ENCODE measurements around the gene FUT4. TPM values are rescaled to one million over a fixed set of nuclear protein-coding genes. Genes with fewer than 3 reads are reported as not detected.

FUT4 gene
- total RNA-seq, 1 donor from 2014 or later = 6.3 TPM

- Histone ChIP-seq H3K27ac (ENCODE audit: low read depth, low read length) (no peak overlapping the region), H3K27me3 (ENCODE audit: control insufficient read depth in 3 of 3, insufficient read depth in 3 of 3, low read length in 3 of 3) (peaks cover 0 to 4% (median 3%) of the 10 kb centered on the region in 3 donors), H3K9ac (ENCODE audit: low read depth in 1 of 3, low read length in 3 of 3) (no peak overlapping the region), H3K4me3 (ENCODE audit: low read length in 3 of 3) (no peak overlapping the region), H3K36me3 (ENCODE audit: control insufficient read depth in 3 of 3, insufficient read depth in 3 of 3, low read length in 3 of 3) (no peaks in the 10 kb centered on the region), H3K4me1 (ENCODE audit: control insufficient read depth in 3 of 3, insufficient read depth in 3 of 3, low read length in 3 of 3) (peaks cover 3 to 7% (median 4%) of the 10 kb centered on the region in 3 donors), H3K9me3 (ENCODE audit: control insufficient read depth in 3 of 3, low read length in 3 of 3) (no peaks in the 10 kb centered on the region)
These were observed 28.3 kb upstream of the FUT4 start for GRCh38 chr11:94515398-94515797.

- no peaks in the 10 kb centered on the region for H3K36me3 ChIP-seq (ENCODE audit: control insufficient read depth in 3 of 3, insufficient read depth in 3 of 3, low read length in 3 of 3)
- peaks cover 0 to 4% (median 3%) of the 10 kb centered on the region in 3 donors for H3K27me3 ChIP-seq (ENCODE audit: control insufficient read depth in 3 of 3, insufficient read depth in 3 of 3, low read length in 3 of 3)
- peaks cover 3 to 7% (median 4%) of the 10 kb centered on the region in 3 donors for H3K4me1 ChIP-seq (ENCODE audit: control insufficient read depth in 3 of 3, insufficient read depth in 3 of 3, low read length in 3 of 3)
- no peak overlapping the region for H3K27ac ChIP-seq (ENCODE audit: low read depth, low read length)
- H3K4me3 ChIP-seq (ENCODE audit: low read length in 3 of 3) = no peak overlapping the region
- no peak overlapping the region for H3K9ac ChIP-seq (ENCODE audit: low read depth in 1 of 3, low read length in 3 of 3)
- H3K9me3 ChIP-seq (ENCODE audit: control insufficient read depth in 3 of 3, low read length in 3 of 3) = no peaks in the 10 kb centered on the region
These were observed 27.0 kb upstream of the FUT4 start for GRCh38 chr11:94516725-94517124.

DNA sequence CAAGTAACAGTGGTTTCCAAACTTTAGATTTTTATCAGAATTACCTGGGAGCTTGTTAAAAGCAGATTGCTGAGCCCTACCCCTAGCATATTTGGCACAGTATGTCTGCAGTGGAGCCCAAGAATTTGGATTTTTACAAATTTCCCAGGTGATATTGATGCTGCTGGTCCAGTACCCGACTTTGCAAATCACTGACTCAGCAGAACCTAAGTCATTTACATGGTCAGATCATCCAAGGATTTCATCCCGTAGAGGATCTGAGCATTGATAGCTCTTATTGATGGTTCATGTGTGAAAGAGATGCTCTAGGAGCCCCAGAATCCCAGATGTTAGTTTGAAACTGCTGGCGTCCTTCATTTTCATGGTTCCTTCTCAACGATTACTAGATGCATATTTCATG lies 25.4 kb upstream of the FUT4 start:
- Histone ChIP-seq H3K27me3 (ENCODE audit: control insufficient read depth in 3 of 3, insufficient read depth in 3 of 3, low read length in 3 of 3) (no peaks in the 10 kb centered on the region), H3K4me3 (ENCODE audit: low read length in 3 of 3) (no peak overlapping the region), H3K36me3 (ENCODE audit: control insufficient read depth in 3 of 3, insufficient read depth in 3 of 3, low read length in 3 of 3) (no peaks in the 10 kb centered on the region), H3K9me3 (ENCODE audit: control insufficient read depth in 3 of 3, low read length in 3 of 3) (no peaks in the 10 kb centered on the region), H3K4me1 (ENCODE audit: control insufficient read depth in 3 of 3, insufficient read depth in 3 of 3, low read length in 3 of 3) (no peaks in the 10 kb centered on the region), H3K9ac (ENCODE audit: low read depth in 1 of 3, low read length in 3 of 3) (no peak overlapping the region), H3K27ac (ENCODE audit: low read depth, low read length) (no peak overlapping the region)

DNA sequence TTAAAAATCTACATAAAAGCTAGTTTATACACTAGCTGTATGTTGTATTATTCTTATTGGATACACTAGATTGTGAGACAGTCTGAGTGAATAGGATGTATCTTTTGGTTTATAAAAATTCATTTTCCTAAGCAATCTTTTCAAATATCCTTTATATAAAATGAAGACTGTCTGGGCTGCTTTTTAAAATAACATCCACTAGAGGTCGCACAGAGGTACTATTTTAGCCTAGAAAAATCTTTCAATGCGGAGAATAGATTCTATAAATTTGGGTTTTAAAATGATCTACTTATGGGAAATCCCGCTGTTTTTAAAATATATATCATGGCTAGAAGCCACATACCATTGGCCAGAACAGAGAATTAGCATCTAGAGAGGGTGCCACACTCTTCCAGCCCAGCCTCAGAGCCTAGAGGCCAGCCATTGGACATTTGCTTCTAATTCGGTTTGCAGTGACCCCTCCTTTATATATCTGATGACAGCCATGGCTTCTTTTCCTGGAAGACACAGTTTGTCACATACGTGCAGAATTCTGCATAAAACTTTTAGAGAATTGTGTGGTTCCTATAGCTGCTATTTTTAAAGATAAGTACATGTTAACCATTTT lies 24.1 kb upstream of the FUT4 start:
- H3K27me3 ChIP-seq (ENCODE audit: control insufficient read depth in 3 of 3, insufficient read depth in 3 of 3, low read length in 3 of 3) = no peaks in the 10 kb centered on the region
- no peaks in the 10 kb centered on the region for H3K9me3 ChIP-seq (ENCODE audit: control insufficient read depth in 3 of 3, low read length in 3 of 3)
- H3K9ac ChIP-seq (ENCODE audit: low read depth in 1 of 3, low read length in 3 of 3) = no peak overlapping the region
- H3K36me3 ChIP-seq (ENCODE audit: control insufficient read depth in 3 of 3, insufficient read depth in 3 of 3, low read length in 3 of 3) = no peaks in the 10 kb centered on the region
- no peak overlapping the region for H3K4me3 ChIP-seq (ENCODE audit: low read length in 3 of 3)
- no peaks in the 10 kb centered on the region for H3K4me1 ChIP-seq (ENCODE audit: control insufficient read depth in 3 of 3, insufficient read depth in 3 of 3, low read length in 3 of 3)
- H3K27ac ChIP-seq (ENCODE audit: low read depth, low read length) = no peak overlapping the region

DNA sequence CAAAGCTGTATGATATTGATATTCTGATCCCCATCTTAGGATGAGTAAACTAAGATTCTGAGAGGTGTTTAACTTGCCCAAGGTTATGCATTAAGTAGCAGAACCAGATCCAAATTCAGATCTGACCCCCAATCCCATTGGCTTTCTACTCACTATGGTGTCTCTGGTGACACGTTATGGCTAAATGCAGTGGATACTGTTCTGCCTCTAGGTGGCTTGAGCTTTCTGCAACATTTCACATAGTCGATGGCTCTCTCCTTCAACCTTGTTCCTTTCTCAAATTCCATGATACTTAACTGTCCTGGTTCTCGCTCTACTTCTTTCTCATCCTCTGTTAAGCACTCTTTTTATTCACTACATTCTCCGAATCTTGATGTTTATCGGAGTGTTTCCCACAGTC lies 22.0 kb upstream of the FUT4 start:
- H3K27me3 ChIP-seq (ENCODE audit: control insufficient read depth in 3 of 3, insufficient read depth in 3 of 3, low read length in 3 of 3) = no peaks in the 10 kb centered on the region

DNA sequence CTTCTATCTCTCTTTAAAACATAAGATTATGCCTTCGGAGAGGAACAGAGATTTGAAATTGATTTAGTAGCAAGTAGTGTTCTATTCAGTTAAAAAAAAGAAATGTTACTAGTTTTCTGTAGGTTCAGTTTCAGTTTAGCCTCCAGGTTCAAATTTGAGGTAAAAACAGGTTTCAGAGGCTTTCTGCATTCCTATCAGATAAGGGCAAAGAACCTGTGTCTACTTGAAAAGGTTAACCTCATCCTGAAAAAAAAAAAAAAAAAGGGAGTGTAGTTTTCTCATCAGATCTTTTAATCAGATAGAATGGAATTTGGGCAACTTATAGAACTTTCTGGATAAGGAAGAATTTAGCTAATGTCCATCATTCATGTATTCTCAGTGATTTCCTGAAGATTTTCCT lies 19.4 kb upstream of the FUT4 start:
- Histone ChIP-seq H3K4me1 (ENCODE audit: control insufficient read depth in 3 of 3, insufficient read depth in 3 of 3, low read length in 3 of 3) (no peaks in the 10 kb centered on the region), H3K4me3 (ENCODE audit: low read length in 3 of 3) (no peak overlapping the region), H3K27me3 (ENCODE audit: control insufficient read depth in 3 of 3, insufficient read depth in 3 of 3, low read length in 3 of 3) (peaks cover 0 to 2% (median 0%) of the 10 kb centered on the region in 3 donors), H3K36me3 (ENCODE audit: control insufficient read depth in 3 of 3, insufficient read depth in 3 of 3, low read length in 3 of 3) (no peaks in the 10 kb centered on the region), H3K27ac (ENCODE audit: low read depth, low read length) (no peak overlapping the region), H3K9ac (ENCODE audit: low read depth in 1 of 3, low read length in 3 of 3) (no peak overlapping the region), H3K9me3 (ENCODE audit: control insufficient read depth in 3 of 3, low read length in 3 of 3) (no peaks in the 10 kb centered on the region)

More for the DNA sequence above, 22.0 kb upstream of the FUT4 start:
- no peaks in the 10 kb centered on the region for H3K36me3 ChIP-seq (ENCODE audit: control insufficient read depth in 3 of 3, insufficient read depth in 3 of 3, low read length in 3 of 3)
- no peak overlapping the region for H3K9ac ChIP-seq (ENCODE audit: low read depth in 1 of 3, low read length in 3 of 3)
- no peak overlapping the region for H3K4me3 ChIP-seq (ENCODE audit: low read length in 3 of 3)
- no peak overlapping the region for H3K27ac ChIP-seq (ENCODE audit: low read depth, low read length)
- no peaks in the 10 kb centered on the region for H3K4me1 ChIP-seq (ENCODE audit: control insufficient read depth in 3 of 3, insufficient read depth in 3 of 3, low read length in 3 of 3)
- no peaks in the 10 kb centered on the region for H3K9me3 ChIP-seq (ENCODE audit: control insufficient read depth in 3 of 3, low read length in 3 of 3)

DNA sequence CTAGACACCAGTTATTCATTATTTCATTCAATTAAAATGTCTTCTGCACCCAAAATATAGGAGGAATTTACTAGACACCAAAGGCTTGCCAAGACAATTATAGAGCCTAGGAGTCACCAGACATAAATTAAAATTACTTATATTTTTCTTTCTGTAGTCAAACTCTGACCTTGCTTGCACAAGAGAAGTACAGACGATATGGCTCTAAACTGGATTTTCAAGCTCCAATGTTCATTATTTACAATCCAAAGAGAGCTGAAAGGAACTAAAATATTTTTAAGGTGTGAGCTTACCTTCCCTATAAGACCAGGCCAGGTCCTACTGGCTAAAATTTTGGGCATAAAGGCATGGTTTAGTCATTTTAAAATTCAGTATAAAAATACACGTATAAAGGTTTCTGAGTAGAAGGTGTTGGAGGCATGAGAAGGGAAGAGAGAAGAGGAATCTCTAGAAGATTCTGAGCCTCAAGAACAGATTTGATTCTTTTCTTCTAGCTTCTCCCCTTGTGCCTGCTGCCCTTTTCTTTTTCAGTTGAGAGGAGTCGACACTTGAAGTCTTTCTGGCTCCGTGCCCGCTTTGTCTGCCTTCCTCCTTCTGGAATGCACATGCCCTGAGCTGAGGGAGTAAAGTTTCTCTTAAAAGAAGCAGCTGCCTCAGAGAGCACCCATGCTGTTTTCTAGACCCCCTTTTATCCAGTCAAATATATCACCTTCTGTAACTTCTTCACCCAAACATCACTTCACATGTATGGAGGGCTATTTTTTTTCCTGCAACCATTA lies 18.0 kb upstream of the FUT4 start:
- H3K4me3 ChIP-seq (ENCODE audit: low read length in 3 of 3) = no peak overlapping the region
- no peaks in the 10 kb centered on the region for H3K4me1 ChIP-seq (ENCODE audit: control insufficient read depth in 3 of 3, insufficient read depth in 3 of 3, low read length in 3 of 3)
- no peak overlapping the region for H3K27ac ChIP-seq (ENCODE audit: low read depth, low read length)
- H3K27me3 ChIP-seq (ENCODE audit: control insufficient read depth in 3 of 3, insufficient read depth in 3 of 3, low read length in 3 of 3) = peaks cover 0 to 2% (median 0%) of the 10 kb centered on the region in 3 donors
- H3K9me3 ChIP-seq (ENCODE audit: control insufficient read depth in 3 of 3, low read length in 3 of 3) = no peaks in the 10 kb centered on the region
- H3K9ac ChIP-seq (ENCODE audit: low read depth in 1 of 3, low read length in 3 of 3) = no peak overlapping the region
- no peaks in the 10 kb centered on the region for H3K36me3 ChIP-seq (ENCODE audit: control insufficient read depth in 3 of 3, insufficient read depth in 3 of 3, low read length in 3 of 3)

DNA sequence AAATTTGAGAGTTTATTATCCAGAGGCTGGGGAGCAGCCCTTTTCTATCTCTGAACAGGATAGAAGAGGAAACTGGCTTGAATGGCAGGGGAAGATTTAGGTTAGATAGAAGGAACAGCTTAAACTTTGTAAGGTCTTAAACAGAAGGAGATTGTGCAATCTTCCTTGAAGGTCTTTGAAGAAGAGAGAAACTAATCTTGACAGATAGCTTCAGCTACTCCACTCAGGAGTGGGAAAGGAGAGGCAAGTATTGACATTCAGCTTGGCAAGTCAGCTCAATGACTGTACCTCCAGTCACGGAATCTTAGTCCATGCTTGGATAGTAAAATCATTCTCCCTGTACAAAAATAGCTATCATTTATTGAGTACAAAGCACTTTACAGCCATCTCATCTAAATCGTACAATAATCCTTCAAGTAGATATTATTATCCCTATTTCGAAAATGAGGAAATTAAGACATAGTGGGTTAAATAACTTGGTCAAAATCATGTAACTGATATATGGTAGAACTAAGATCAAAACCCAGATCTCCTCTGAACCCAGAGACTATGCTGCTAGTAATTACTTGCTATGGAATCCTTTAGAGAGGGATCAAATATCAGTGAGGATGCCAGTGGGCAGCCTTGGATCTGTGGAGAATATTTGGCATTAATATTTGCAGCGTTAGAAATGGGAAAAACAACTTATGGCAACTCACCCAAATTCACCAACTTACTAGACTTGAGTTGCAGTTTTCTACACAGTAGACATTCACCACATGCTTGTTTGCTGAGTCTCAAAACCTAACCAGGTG lies 16.9 kb upstream of the FUT4 start:
- Histone ChIP-seq H3K4me3 (ENCODE audit: low read length in 3 of 3) (no peak overlapping the region), H3K27me3 (ENCODE audit: control insufficient read depth in 3 of 3, insufficient read depth in 3 of 3, low read length in 3 of 3) (peaks cover 0 to 2% (median 0%) of the 10 kb centered on the region in 3 donors), H3K4me1 (ENCODE audit: control insufficient read depth in 3 of 3, insufficient read depth in 3 of 3, low read length in 3 of 3) (no peaks in the 10 kb centered on the region), H3K36me3 (ENCODE audit: control insufficient read depth in 3 of 3, insufficient read depth in 3 of 3, low read length in 3 of 3) (no peaks in the 10 kb centered on the region), H3K27ac (ENCODE audit: low read depth, low read length) (no peak overlapping the region), H3K9me3 (ENCODE audit: control insufficient read depth in 3 of 3, low read length in 3 of 3) (no peaks in the 10 kb centered on the region), H3K9ac (ENCODE audit: low read depth in 1 of 3, low read length in 3 of 3) (no peak overlapping the region)

DNA sequence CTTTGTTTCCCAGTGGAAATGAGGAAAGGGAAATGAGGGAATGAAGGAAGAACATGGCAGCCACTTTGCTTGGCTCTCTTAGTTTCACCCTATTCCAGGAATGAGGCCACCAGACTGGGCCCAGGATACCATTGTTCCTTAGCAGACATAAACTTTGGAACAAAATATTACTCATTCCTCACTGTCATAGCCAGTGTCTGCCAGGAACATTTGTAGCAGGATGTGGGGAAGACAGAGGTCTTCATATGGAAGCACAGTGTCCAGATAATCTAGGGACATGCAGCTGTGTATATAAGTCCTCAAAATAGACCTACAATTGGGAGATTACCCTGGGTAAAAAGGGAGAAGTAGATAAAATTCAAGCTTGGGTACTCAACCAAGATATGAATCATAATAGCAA lies 15.2 kb upstream of the FUT4 start:
- no peaks in the 10 kb centered on the region for H3K4me1 ChIP-seq (ENCODE audit: control insufficient read depth in 3 of 3, insufficient read depth in 3 of 3, low read length in 3 of 3)
- no peak overlapping the region for H3K4me3 ChIP-seq (ENCODE audit: low read length in 3 of 3)
- peaks cover 0 to 2% (median 0%) of the 10 kb centered on the region in 3 donors for H3K27me3 ChIP-seq (ENCODE audit: control insufficient read depth in 3 of 3, insufficient read depth in 3 of 3, low read length in 3 of 3)
- no peaks in the 10 kb centered on the region for H3K9me3 ChIP-seq (ENCODE audit: control insufficient read depth in 3 of 3, low read length in 3 of 3)
- no peaks in the 10 kb centered on the region for H3K36me3 ChIP-seq (ENCODE audit: control insufficient read depth in 3 of 3, insufficient read depth in 3 of 3, low read length in 3 of 3)
- H3K9ac ChIP-seq (ENCODE audit: low read depth in 1 of 3, low read length in 3 of 3) = no peak overlapping the region
- H3K27ac ChIP-seq (ENCODE audit: low read depth, low read length) = no peak overlapping the region

- Histone ChIP-seq H3K27ac (ENCODE audit: low read depth, low read length) (no peak overlapping the region), H3K9me3 (ENCODE audit: control insufficient read depth in 3 of 3, low read length in 3 of 3) (no peaks in the 10 kb centered on the region), H3K9ac (ENCODE audit: low read depth in 1 of 3, low read length in 3 of 3) (no peak overlapping the region)
These were observed 11.5 kb upstream of the FUT4 start for GRCh38 chr11:94532211-94532610.

More at GRCh38 chr11:94532211-94532610, 11.5 kb upstream of the FUT4 start:
- H3K4me1 ChIP-seq (ENCODE audit: control insufficient read depth in 3 of 3, insufficient read depth in 3 of 3, low read length in 3 of 3) = no peaks in the 10 kb centered on the region
- no peak overlapping the region for H3K4me3 ChIP-seq (ENCODE audit: low read length in 3 of 3)
- H3K27me3 ChIP-seq (ENCODE audit: control insufficient read depth in 3 of 3, insufficient read depth in 3 of 3, low read length in 3 of 3) = peaks cover 0 to 2% (median 2%) of the 10 kb centered on the region in 3 donors
- H3K36me3 ChIP-seq (ENCODE audit: control insufficient read depth in 3 of 3, insufficient read depth in 3 of 3, low read length in 3 of 3) = no peaks in the 10 kb centered on the region

Data from skeletal muscle tissue (tissue), 4 donors.